WTC11 (cell line): ENCODE results near the gene HOXA5. TPM values are rescaled to one million over a fixed set of nuclear protein-coding genes. Genes with fewer than 3 reads are reported as not detected.

ENCODE experiments used
- ATAC-seq: fragments of 200-7000 bp; cut with Tn5 transposase; 2 replicates; pipeline ENCODE4 v1.10.0; 2021; ENCODE audit warnings: mild to moderate bottlenecking, moderate library complexity
- CTCF ChIA-PET: fragments of 300-600 bp; sonication (Branson Sonifier 250); formaldehyde crosslinking; loops from one replicate; lab custom pipeline; 2021; ENCODE audit warnings: antibody characterized with exemption; lab: Charles Lee
- POLR2A ChIA-PET: fragments of 350-600 bp; sonication (Branson Sonifier 250); formaldehyde crosslinking; loops from one replicate; lab custom pipeline; 2021; ENCODE audit warnings: antibody characterized with exemption; lab: Charles Lee
- DNase-seq: peaks from one replicate; pipeline ENCODE4 v3.0.0; 2021; ENCODE audit warnings: low spot score
- H3K27ac Mint-ChIP-seq: 2 replicates; pipeline ENCODE4 v1.8.0; 2021; ENCODE audit warnings: mixed read lengths
- H3K27me3 Mint-ChIP-seq: 2 replicates; pipeline ENCODE4 v1.8.0; 2021; ENCODE audit warnings: low read depth, mild to moderate bottlenecking, moderate library complexity, mixed read lengths
- H3K36me3 Mint-ChIP-seq: 2 replicates; pipeline ENCODE4 v1.8.0; 2021; ENCODE audit warnings: mixed read lengths
- H3K4me1 Mint-ChIP-seq: 2 replicates; pipeline ENCODE4 v1.8.0; 2022; ENCODE audit warnings: mixed read lengths
- H3K4me3 Mint-ChIP-seq: 2 replicates; pipeline ENCODE4 v1.8.0; 2021; ENCODE audit warnings: mild to moderate bottlenecking, moderate library complexity, mixed read lengths
- H3K9me3 Mint-ChIP-seq: 2 replicates; pipeline ENCODE4 v1.8.0; 2021; ENCODE audit warnings: mixed read lengths
- ETV6 ChIP-seq: sonication (generic); formaldehyde crosslinking; IDR thresholded peaks from 2 replicates; pipeline ENCODE4 v1.8.1; 2022; ENCODE audit warnings: mild to moderate bottlenecking, missing genetic modification reagents
- IRF2 ChIP-seq: sonication (generic); formaldehyde crosslinking; IDR thresholded peaks from 2 replicates; pipeline ENCODE4 v1.8.0; 2022; ENCODE audit warnings: low read depth, missing genetic modification reagents, borderline replicate concordance
- KAT7 ChIP-seq: sonication (generic); formaldehyde crosslinking; IDR thresholded peaks from 2 replicates; pipeline ENCODE4 v1.8.1; 2023; ENCODE audit warnings: missing genetic modification reagents, mild to moderate bottlenecking, borderline replicate concordance
- NR1H2 ChIP-seq: sonication (generic); formaldehyde crosslinking; IDR thresholded peaks from 2 replicates; pipeline ENCODE4 v1.9.0; 2021; ENCODE audit warnings: mild to moderate bottlenecking, moderate library complexity, missing genetic modification reagents
- NR2C2 ChIP-seq: sonication (generic); formaldehyde crosslinking; IDR thresholded peaks from 2 replicates; pipeline ENCODE4 v1.8.0; 2022; ENCODE audit warnings: mild to moderate bottlenecking, missing genetic modification reagents
- PREB ChIP-seq: sonication (generic); formaldehyde crosslinking; IDR thresholded peaks from 2 replicates; pipeline ENCODE4 v1.8.1; 2022; ENCODE audit warnings: mild to moderate bottlenecking, missing genetic modification reagents, moderate library complexity, borderline replicate concordance
- SP1 ChIP-seq: sonication (generic); formaldehyde crosslinking; conservative IDR thresholded peaks from 2 replicates; pipeline ENCODE4 v1.8.1; 2022; ENCODE audit warnings: missing genetic modification reagents
- TCF7 ChIP-seq: sonication (generic); formaldehyde crosslinking; IDR thresholded peaks from 2 replicates; pipeline ENCODE4 v1.8.0; 2022; ENCODE audit warnings: mild to moderate bottlenecking, low read depth, missing genetic modification reagents, moderate library complexity
- ZNF263 ChIP-seq: sonication (generic); formaldehyde crosslinking; IDR thresholded peaks from 2 replicates; pipeline ENCODE4 v1.8.1; 2022; ENCODE audit warnings: low read depth, mild to moderate bottlenecking, moderate library complexity, missing genetic modification reagents
- ZNF281 ChIP-seq: sonication (generic); formaldehyde crosslinking; IDR thresholded peaks from 2 replicates; pipeline ENCODE4 v1.8.0; 2023; ENCODE audit warnings: mild to moderate bottlenecking, missing genetic modification reagents
- ZNF423 ChIP-seq: fragments of 250-450 bp; sonication (Bioruptor Pico); IDR thresholded peaks from 2 replicates; pipeline ENCODE4 v2.1.2; 2022; ENCODE audit warnings: mild to moderate bottlenecking, moderate library complexity
- total RNA-seq: library from RNA; stranded (reverse); gene quantifications from 3 replicates; pipeline ENCODE4 v1.2.3, GENCODE V29; 2021
- TF ChIP-seq, protein P1 (sequence below): fragments of 200-600 bp; IDR thresholded peaks from 2 replicates; pipeline ENCODE4 v1.8.0; 2022; ENCODE audit warnings: antibody characterized with exemption

The HOXA5 gene
- total RNA-seq, 1 experiment from 2014 or later = not detected

GRCh38 chr7:27097686-27098577 lies 45.5 kb downstream of the HOXA5 start:
- Mint-ChIP-seq H3K27ac (no peak overlapping the region), H3K36me3 (peaks cover 6% of the 10 kb centered on the region), H3K9me3 (no peaks in the 10 kb centered on the region), H3K27me3 (peaks cover 100% of the 10 kb centered on the region), H3K4me1 (peaks cover 62% of the 10 kb centered on the region), H3K4me3 (peak overlapping the region; percentile 76)
- no peak for ATAC-seq
- ChIA-PET CTCF (interaction anchor here (1.0 to 2.7 kb wide), 7 partner anchors 11 to 240 kb away, joined by 4 to 10 read pairs (median 5); partner anchors contain the start of genes HOXA10 and HOXA5), POLR2A (interaction anchor here (0.9 kb wide), 1 partner anchor 11 kb away, joined by 3 read pairs; no protein-coding TSS in a partner anchor)
- TF ChIP-seq ZNF263 (CRISPR knock-in tag) = peak; percentile 72; the same call in 1 of the 2 replicates
- no peak for TF ChIP-seq ZNF281 (CRISPR knock-in tag)
- TF ChIP-seq NR1H2 = no peak
- TF ChIP-seq NR2C2 = no peak
- no peak for TF ChIP-seq KAT7 (CRISPR knock-in tag)
- 0 out of 2 replicates have a peak, but pooled peaks have one; percentile 17 for TF ChIP-seq ZNF423
- TF ChIP-seq, protein P1, sequence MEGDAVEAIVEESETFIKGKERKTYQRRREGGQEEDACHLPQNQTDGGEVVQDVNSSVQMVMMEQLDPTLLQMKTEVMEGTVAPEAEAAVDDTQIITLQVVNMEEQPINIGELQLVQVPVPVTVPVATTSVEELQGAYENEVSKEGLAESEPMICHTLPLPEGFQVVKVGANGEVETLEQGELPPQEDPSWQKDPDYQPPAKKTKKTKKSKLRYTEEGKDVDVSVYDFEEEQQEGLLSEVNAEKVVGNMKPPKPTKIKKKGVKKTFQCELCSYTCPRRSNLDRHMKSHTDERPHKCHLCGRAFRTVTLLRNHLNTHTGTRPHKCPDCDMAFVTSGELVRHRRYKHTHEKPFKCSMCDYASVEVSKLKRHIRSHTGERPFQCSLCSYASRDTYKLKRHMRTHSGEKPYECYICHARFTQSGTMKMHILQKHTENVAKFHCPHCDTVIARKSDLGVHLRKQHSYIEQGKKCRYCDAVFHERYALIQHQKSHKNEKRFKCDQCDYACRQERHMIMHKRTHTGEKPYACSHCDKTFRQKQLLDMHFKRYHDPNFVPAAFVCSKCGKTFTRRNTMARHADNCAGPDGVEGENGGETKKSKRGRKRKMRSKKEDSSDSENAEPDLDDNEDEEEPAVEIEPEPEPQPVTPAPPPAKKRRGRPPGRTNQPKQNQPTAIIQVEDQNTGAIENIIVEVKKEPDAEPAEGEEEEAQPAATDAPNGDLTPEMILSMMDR = no peak
- TF ChIP-seq ETV6 = no peak
- no peak for DNase-seq

GRCh38 chr7:27096768-27097514 lies 46.5 kb downstream of the HOXA5 start:
- ATAC-seq (no peak), DNase-seq (no peak)
- Mint-ChIP-seq H3K9me3 (no peaks in the 10 kb centered on the region), H3K36me3 (peaks cover 6% of the 10 kb centered on the region), H3K27me3 (peaks cover 100% of the 10 kb centered on the region), H3K4me3 (peak overlapping the region; percentile 76), H3K4me1 (peaks cover 69% of the 10 kb centered on the region), H3K27ac (no peak overlapping the region)
- CTCF ChIA-PET = interaction anchor here (0.8 to 2.7 kb wide), 10 partner anchors 14 to 239 kb away, joined by 3 to 10 read pairs (median 4); partner anchors contain the start of genes HOXA5 and SKAP2
- no peak for TF ChIP-seq IRF2 (CRISPR knock-in tag)
- no peak for TF ChIP-seq PREB (CRISPR knock-in tag)
- no peak for TF ChIP-seq TCF7
- TF ChIP-seq SP1 (CRISPR knock-in tag) = 0 out of 2 replicates have a peak, but pooled peaks have one; percentile 4
- POLR2A ChIA-PET = interaction anchor here (0.6 to 0.9 kb wide), 2 partner anchors 61 to 64 kb away, joined by 3 to 4 read pairs; no protein-coding TSS in a partner anchor
